Ovary (tissue), 3 donors: ENCODE data around the gene KCND2.
"Not testable (repeated sequence)": the region's sequence is repeated elsewhere in the genome, so short reads cannot be mapped to it uniquely, and the experiment has no call there.

ENCODE experiments used
- CTCF ChIP-seq, 3 donors: fragments of 450-650 bp in 2 of 3; fragments of 200-600 bp in 1 of 3; IDR thresholded peaks; one replicate each; pipeline versions ENCODE4 v1.5.1 to v1.8.0; 2016 to 2022; ENCODE audit warnings: antibody characterized with exemption in 3 of 3, mild to moderate bottlenecking in 1 of 3
- POLR2A ChIP-seq: fragments of 450-650 bp; IDR thresholded peaks from one replicate; pipeline ENCODE4 v1.6.1; 2017; ENCODE audit warnings: antibody characterized with exemption, mild to moderate bottlenecking, moderate library complexity
- donor health status: DM: no; HTN: no; CAD: no.

- TF ChIP-seq POLR2A; CTCF (IDR thresholded peaks at IDR 0.05): not testable (repeated sequence)
Observed at GRCh38 chr7:120779078-120779477, 506.1 kb downstream of the KCND2 start.
